Peyer's patch (tissue), 4 donors: ENCODE data around the gene STK24. TPM values are rescaled to one million over a fixed set of nuclear protein-coding genes. Genes with fewer than 3 reads are reported as not detected.

ENCODE experiments used
- DNase-seq, 3 donors: peaks; one replicate each; pipeline ENCODE4 v3.0.0-alpha.2; 2017 to 2019
- H3K27ac ChIP-seq, 4 donors: fragments of 200-600 bp; sonication (generic); one replicate each; pipeline ENCODE4 v1.5.1; 2016 to 2019
- H3K27me3 ChIP-seq, 2 donors: fragments of 200-600 bp; sonication (generic); one replicate each; pipeline ENCODE4 v1.5.1; 2019
- H3K36me3 ChIP-seq, 3 donors: fragments of 200-600 bp; sonication (generic); one replicate each; pipeline ENCODE4 v1.5.1; 2016 to 2019
- H3K4me1 ChIP-seq, 4 donors: fragments of 200-600 bp; sonication (generic); one replicate each; pipeline ENCODE4 v1.5.1; 2016 to 2019
- H3K4me3 ChIP-seq, 4 donors: fragments of 200-600 bp; sonication (generic); 1 replicate in 3 of 4; 2 replicates in 1 of 4; pipeline ENCODE4 v1.5.1; 2016 to 2019; ENCODE audit warnings: mild to moderate bottlenecking in 1 of 4
- H3K9me3 ChIP-seq, 4 donors: fragments of 200-600 bp; sonication (generic); one replicate each; pipeline ENCODE4 v1.5.1; 2016 to 2019; ENCODE audit warnings: mild to moderate bottlenecking in 1 of 4
- POLR2A ChIP-seq, 2 donors: fragments of 450-650 bp; IDR thresholded peaks; one replicate each; pipeline ENCODE4 v1.5.1; 2017; ENCODE audit warnings: antibody characterized with exemption in 2 of 2, mild to moderate bottlenecking in 2 of 2, moderate library complexity in 2 of 2
- total RNA-seq, 4 donors: library from RNA; depleted of rRNA; stranded (reverse); fragments of >200 nt; gene quantifications; one replicate each; pipeline ENCODE4 v1.1.0, GENCODE V29; 2016
- TF ChIP-seq, protein P1 (sequence below), 6 experiments: fragments of 450-650 bp in 4 of 6; fragments of 200-600 bp in 2 of 6; sonication (generic) in 1 of 6; IDR thresholded peaks; one replicate each; pipeline ENCODE4 v1.5.1; 2017 to 2019; ENCODE audit warnings: antibody characterized with exemption in 6 of 6, mild to moderate bottlenecking in 3 of 6, moderate library complexity in 1 of 6

Gene STK24
- total RNA-seq, 4 donors from 2014 or later: 84.2 to 137 (median 119) TPM

GRCh38 chr13:98543378-98544103, 33.4 kb downstream of the STK24 start:
- H3K4me1 ChIP-seq: peaks cover 24 to 83% (median 33%) of the 10 kb centered on the region in 4 donors

GRCh38 chr13:98542568-98543377, 34.1 kb downstream of the STK24 start:
- Histone ChIP-seq H3K4me1 (peaks cover 24 to 85% (median 33%) of the 10 kb centered on the region in 4 donors), H3K9me3 (no peaks in the 10 kb centered on the region), H3K4me3 (peak overlapping the region in 3 of 4 donors; percentile 12 to 25 (median 24)), H3K27me3 (no peaks in the 10 kb centered on the region), H3K36me3 (peaks cover 0 to 4% (median 0%) of the 10 kb centered on the region in 3 donors), H3K27ac (peak overlapping the region; percentile 50 to 87 (median 70))
- TF ChIP-seq POLR2A (IDR thresholded peaks at IDR 0.05): no peak
- TF ChIP-seq, protein P1, sequence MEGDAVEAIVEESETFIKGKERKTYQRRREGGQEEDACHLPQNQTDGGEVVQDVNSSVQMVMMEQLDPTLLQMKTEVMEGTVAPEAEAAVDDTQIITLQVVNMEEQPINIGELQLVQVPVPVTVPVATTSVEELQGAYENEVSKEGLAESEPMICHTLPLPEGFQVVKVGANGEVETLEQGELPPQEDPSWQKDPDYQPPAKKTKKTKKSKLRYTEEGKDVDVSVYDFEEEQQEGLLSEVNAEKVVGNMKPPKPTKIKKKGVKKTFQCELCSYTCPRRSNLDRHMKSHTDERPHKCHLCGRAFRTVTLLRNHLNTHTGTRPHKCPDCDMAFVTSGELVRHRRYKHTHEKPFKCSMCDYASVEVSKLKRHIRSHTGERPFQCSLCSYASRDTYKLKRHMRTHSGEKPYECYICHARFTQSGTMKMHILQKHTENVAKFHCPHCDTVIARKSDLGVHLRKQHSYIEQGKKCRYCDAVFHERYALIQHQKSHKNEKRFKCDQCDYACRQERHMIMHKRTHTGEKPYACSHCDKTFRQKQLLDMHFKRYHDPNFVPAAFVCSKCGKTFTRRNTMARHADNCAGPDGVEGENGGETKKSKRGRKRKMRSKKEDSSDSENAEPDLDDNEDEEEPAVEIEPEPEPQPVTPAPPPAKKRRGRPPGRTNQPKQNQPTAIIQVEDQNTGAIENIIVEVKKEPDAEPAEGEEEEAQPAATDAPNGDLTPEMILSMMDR (IDR thresholded peaks at IDR 0.05): no peak
- peak in 2 of 3 donors; percentile 46 to 60 for DNase-seq

More at GRCh38 chr13:98543378-98544103, 33.4 kb downstream of the STK24 start:
- Histone ChIP-seq H3K27ac (peak overlapping the region; percentile 50 to 87 (median 70)), H3K9me3 (no peaks in the 10 kb centered on the region), H3K36me3 (peaks cover 0 to 3% (median 0%) of the 10 kb centered on the region in 3 donors), H3K27me3 (no peaks in the 10 kb centered on the region), H3K4me3 (peak overlapping the region in 3 of 4 donors; percentile 2 to 17 (median 12))
- DNase-seq: peak in 1 of 3 donors; percentile 37
- TF ChIP-seq, protein P1 (IDR thresholded peaks at IDR 0.05): no peak
- TF ChIP-seq POLR2A (IDR thresholded peaks at IDR 0.05): no peak

DNA sequence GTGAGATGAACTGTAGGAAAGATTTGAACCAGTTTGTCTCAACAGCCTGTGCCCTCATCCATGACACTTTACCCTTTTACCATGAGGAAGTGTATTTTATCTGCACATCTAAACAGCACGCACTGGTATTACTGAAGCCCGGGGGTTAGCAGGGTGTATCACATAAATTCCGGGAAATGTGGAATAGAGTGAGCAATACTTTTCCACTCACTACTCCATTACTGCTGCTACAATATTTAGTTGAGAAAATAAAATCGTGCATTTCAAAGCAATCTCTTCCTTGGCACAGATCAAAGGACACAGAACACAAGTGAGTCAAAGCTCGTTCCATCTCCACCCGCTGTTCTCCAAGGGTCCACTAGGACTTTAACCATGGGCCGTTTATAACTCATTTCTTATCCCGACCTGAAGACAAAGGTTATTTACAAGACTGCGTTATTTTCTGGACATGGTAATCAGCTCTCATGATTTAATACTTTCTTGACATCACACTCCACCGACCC, 35.2 kb downstream of the STK24 start:
- H3K27ac ChIP-seq: peak overlapping the region in 3 of 4 donors; percentile 50 to 87 (median 78)
- H3K4me3 ChIP-seq: peak overlapping the region in 1 of 4 donors; percentile 6
- H3K27me3 ChIP-seq: no peaks in the 10 kb centered on the region
- H3K36me3 ChIP-seq: peaks cover 0 to 10% (median 0%) of the 10 kb centered on the region in 3 donors
- peak in 1 of 3 donors; percentile 64 for DNase-seq
- no peaks in the 10 kb centered on the region for H3K9me3 ChIP-seq
- TF ChIP-seq, protein P1 (IDR thresholded peaks at IDR 0.05): peak in 3 of 6 experiments; percentile 38 to 58 (median 50)
- TF ChIP-seq POLR2A (IDR thresholded peaks at IDR 0.05): no peak
- H3K4me1 ChIP-seq: peaks cover 24 to 91% (median 34%) of the 10 kb centered on the region in 4 donors

GRCh38 chr13:98541191-98541590, 35.7 kb downstream of the STK24 start:
- Histone ChIP-seq H3K27me3 (no peaks in the 10 kb centered on the region), H3K4me3 (no peak overlapping the region), H3K36me3 (peaks cover 0 to 10% (median 0%) of the 10 kb centered on the region in 3 donors), H3K4me1 (peaks cover 24 to 94% (median 37%) of the 10 kb centered on the region in 4 donors), H3K9me3 (no peaks in the 10 kb centered on the region), H3K27ac (peak overlapping the region in 3 of 4 donors; percentile 29 to 87 (median 78))
- TF ChIP-seq, protein P1 (IDR thresholded peaks at IDR 0.05): no peak
- no peak for TF ChIP-seq POLR2A (IDR thresholded peaks at IDR 0.05)
- peak in 1 of 3 donors; percentile 13 for DNase-seq

DNA sequence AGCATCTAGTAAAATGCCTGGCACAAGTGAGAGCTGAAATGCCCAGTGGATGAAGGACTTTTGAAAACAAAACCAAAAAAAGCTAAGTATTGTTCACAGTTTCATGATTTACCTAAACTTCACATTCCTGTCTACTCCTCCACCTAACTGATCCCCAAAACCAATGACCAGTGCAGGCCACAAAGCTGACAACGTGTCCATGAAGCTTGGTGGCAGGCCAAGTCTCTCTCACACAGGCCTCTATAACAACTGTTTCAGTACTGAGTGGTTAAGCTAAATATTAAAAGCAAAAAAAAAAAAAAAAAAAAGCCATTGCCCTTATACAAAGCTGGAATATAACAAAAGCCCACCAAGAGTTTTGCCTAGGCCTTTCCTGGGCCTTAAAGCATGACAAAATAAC, 36.4 kb downstream of the STK24 start:
- H3K4me3 ChIP-seq: no peak overlapping the region
- H3K27me3 ChIP-seq: no peaks in the 10 kb centered on the region
- DNase-seq: peak in 1 of 3 donors; percentile 34
- H3K9me3 ChIP-seq: no peaks in the 10 kb centered on the region
- peak overlapping the region in 3 of 4 donors; percentile 44 to 87 (median 78) for H3K27ac ChIP-seq
- H3K36me3 ChIP-seq: peaks cover 0 to 10% (median 0%) of the 10 kb centered on the region in 3 donors
- peaks cover 24 to 97% (median 41%) of the 10 kb centered on the region in 4 donors for H3K4me1 ChIP-seq
- TF ChIP-seq, protein P1 (IDR thresholded peaks at IDR 0.05): no peak
- TF ChIP-seq POLR2A (IDR thresholded peaks at IDR 0.05): no peak
